Mesothelial cell of epicardium (in vitro differentiated cells): Measurements from ENCODE around the gene HRC. TPM values are rescaled to one million over a fixed set of nuclear protein-coding genes. Genes with fewer than 3 reads are reported as not detected.

Experiments
- DNase-seq, 2 experiments: peaks; one replicate each; pipeline ENCODE4 v3.0.0; 2021; ENCODE audit warnings: low spot score in 2 of 2; ENCODE audit not compliant: unreplicated experiment in 2 of 2
- H3K27ac Mint-ChIP-seq: 2 replicates; pipeline ENCODE4 v1.8.0; 2021; ENCODE audit warnings: mixed read lengths
- H3K27me3 Mint-ChIP-seq: 2 replicates; pipeline ENCODE4 v1.8.0; 2021; ENCODE audit warnings: low read depth, mixed read lengths
- H3K36me3 Mint-ChIP-seq: 2 replicates; pipeline ENCODE4 v1.8.0; 2021; ENCODE audit warnings: mixed read lengths
- H3K4me1 Mint-ChIP-seq: 2 replicates; pipeline ENCODE4 v1.8.0; 2021; ENCODE audit warnings: mixed read lengths
- H3K4me3 Mint-ChIP-seq: 2 replicates; pipeline ENCODE4 v1.8.0; 2021; ENCODE audit warnings: mild to moderate bottlenecking, moderate library complexity, mixed read lengths
- H3K9me3 Mint-ChIP-seq: 2 replicates; pipeline ENCODE4 v1.8.0; 2021; ENCODE audit warnings: mixed read lengths
- CTCF ChIP-seq: fragments of 200-600 bp; sonication (generic); IDR thresholded peaks from one replicate; pipeline ENCODE4 v1.5.0; 2021; ENCODE audit warnings: antibody characterized with exemption; ENCODE audit not compliant: unreplicated experiment
- total RNA-seq: library from RNA; stranded (reverse); gene quantifications from 3 replicates; pipeline ENCODE4 v1.2.1, GENCODE V29; 2021

The HRC gene
- total RNA-seq, 1 donor from 2014 or later = 14.7 TPM

GRCh38 chr19:49193822-49194394 is 38.7 kb upstream of the HRC start:
- Mint-ChIP-seq H3K4me3 (no peak overlapping the region), H3K36me3 (peaks cover 28% of the 10 kb centered on the region), H3K9me3 (no peaks in the 10 kb centered on the region), H3K27me3 (no peaks in the 10 kb centered on the region), H3K27ac (no peak overlapping the region), H3K4me1 (no peaks in the 10 kb centered on the region)
- TF ChIP-seq CTCF = no peak
- no peak for DNase-seq

- Mint-ChIP-seq H3K36me3 (peaks cover 35% of the 10 kb centered on the region), H3K27me3 (no peaks in the 10 kb centered on the region), H3K4me1 (peaks cover 10% of the 10 kb centered on the region), H3K4me3 (no peak overlapping the region), H3K27ac (no peak overlapping the region), H3K9me3 (no peaks in the 10 kb centered on the region)
- no peak for TF ChIP-seq CTCF
- no peak for DNase-seq
These were observed 35.6 kb upstream of the HRC start for GRCh38 chr19:49190781-49191180.

GRCh38 chr19:49189259-49189658 is 34.1 kb upstream of the HRC start:
- Mint-ChIP-seq H3K36me3 (peaks cover 41% of the 10 kb centered on the region), H3K4me3 (no peak overlapping the region), H3K27ac (no peak overlapping the region), H3K4me1 (peaks cover 10% of the 10 kb centered on the region), H3K27me3 (no peaks in the 10 kb centered on the region), H3K9me3 (peaks cover under 1% of the 10 kb centered on the region)
- no peak for DNase-seq
- TF ChIP-seq CTCF = no peak

- DNase-seq = no peak
- Mint-ChIP-seq H3K27ac (no peak overlapping the region), H3K27me3 (no peaks in the 10 kb centered on the region), H3K9me3 (peaks cover 5% of the 10 kb centered on the region), H3K4me1 (peaks cover 10% of the 10 kb centered on the region), H3K36me3 (peaks cover 46% of the 10 kb centered on the region), H3K4me3 (no peak overlapping the region)
- TF ChIP-seq CTCF = no peak
These were observed 33.5 kb upstream of the HRC start for GRCh38 chr19:49188626-49189200.

GRCh38 chr19:49186108-49186507 is 30.9 kb upstream of the HRC start:
- Mint-ChIP-seq H3K36me3 (peaks cover 57% of the 10 kb centered on the region), H3K27me3 (no peaks in the 10 kb centered on the region), H3K9me3 (peaks cover 10% of the 10 kb centered on the region), H3K27ac (no peak overlapping the region), H3K4me3 (no peak overlapping the region), H3K4me1 (peaks cover 10% of the 10 kb centered on the region)
- no peak for TF ChIP-seq CTCF
- no peak for DNase-seq
